Activated CD8-positive, alpha-beta memory T cell treated with anti-CD3 and anti-CD28 coated beads for 4 hours (primary cell): ENCODE results near the gene RPA3.

Source experiments
- DNase-seq, 2 donors: peaks; one replicate each; pipeline ENCODE4 v3.0.0-alpha.2; 2020; ENCODE audit warnings: low read depth in 2 of 2

Gene RPA3

GRCh38 chr7:7653593-7654187 lies 64.7 kb downstream of the RPA3 start:
- DNase-seq, result no peak

GRCh38 chr7:7652798-7653540 lies 65.4 kb downstream of the RPA3 start:
- no peak for DNase-seq

- DNase-seq, result no peak
Observed at GRCh38 chr7:7651479-7651878, 66.9 kb downstream of the RPA3 start.

- no peak for DNase-seq
Observed at GRCh38 chr7:7650682-7651206, 67.7 kb downstream of the RPA3 start.

- DNase-seq, result no peak
Observed at GRCh38 chr7:7647495-7648036, 70.8 kb downstream of the RPA3 start.

GRCh38 chr7:7642081-7642480 lies 76.3 kb downstream of the RPA3 start:
- DNase-seq, result no peak

GRCh38 chr7:7641129-7641663 lies 77.2 kb downstream of the RPA3 start:
- DNase-seq, result no peak

- DNase-seq, result peak; percentile 92 to 98
Observed at GRCh38 chr7:7640221-7641128, 77.9 kb downstream of the RPA3 start, which contains the start of gene UMAD1. UMAD1 (plus strand) TSS chr7:7640752; CDS start chr7:7673372, 32,620 bp downstream.

GRCh38 chr7:7639847-7640220 lies 78.6 kb downstream of the RPA3 start:
- DNase-seq, result peak; percentile 14 to 24

- DNase-seq, result no peak
Observed at GRCh38 chr7:7639421-7639820, 79.0 kb downstream of the RPA3 start.

GRCh38 chr7:7630626-7631329 lies 87.6 kb downstream of the RPA3 start:
- no peak for DNase-seq

- no peak for DNase-seq
Observed at GRCh38 chr7:7628476-7628875, 89.9 kb downstream of the RPA3 start.

- no peak for DNase-seq
Observed at GRCh38 chr7:7620644-7621210, 97.7 kb downstream of the RPA3 start.

- DNase-seq, result no peak
Observed at GRCh38 chr7:7620236-7620635, 98.2 kb downstream of the RPA3 start.

GRCh38 chr7:7618410-7618809 lies 100.0 kb downstream of the RPA3 start:
- no peak for DNase-seq

- DNase-seq, result no peak
Observed at GRCh38 chr7:7617550-7617949, 100.9 kb downstream of the RPA3 start.

GRCh38 chr7:7614018-7614741 lies 104.2 kb downstream of the RPA3 start:
- DNase-seq, result no peak

- DNase-seq, result no peak
Observed at GRCh38 chr7:7613210-7613609, 105.2 kb downstream of the RPA3 start.

- DNase-seq, result no peak
Observed at GRCh38 chr7:7612519-7612918, 105.9 kb downstream of the RPA3 start.

- no peak for DNase-seq
Observed at GRCh38 chr7:7609330-7609729, 109.1 kb downstream of the RPA3 start.
